Skeletal muscle tissue (tissue), 4 donors: Measurements from ENCODE around the gene IGSF8. TPM values are rescaled to one million over a fixed set of nuclear protein-coding genes. Genes with fewer than 3 reads are reported as not detected.
A peak's percentile ranks its signal among the peaks of the same experiment; 100 is the strongest.

Experiments
- H3K27ac ChIP-seq: one replicate; pipeline ENCODE4 v1.7.0; 2013; ENCODE audit warnings: mild to moderate bottlenecking, low read depth, low read length, inconsistent platforms
- H3K27me3 ChIP-seq, 3 donors: one replicate each; pipeline ENCODE4 v1.7.0; 2013; ENCODE audit warnings: low read length in 3 of 3; ENCODE audit not compliant: control insufficient read depth in 3 of 3, insufficient read depth in 3 of 3
- H3K36me3 ChIP-seq, 3 donors: one replicate each; pipeline ENCODE4 v1.7.0; 2013; ENCODE audit warnings: low read length in 3 of 3; ENCODE audit not compliant: control insufficient read depth in 3 of 3, insufficient read depth in 3 of 3
- H3K4me1 ChIP-seq, 3 donors: one replicate each; pipeline ENCODE4 v1.7.0; 2013; ENCODE audit warnings: low read length in 3 of 3, mild to moderate bottlenecking in 3 of 3; ENCODE audit not compliant: control insufficient read depth in 3 of 3, insufficient read depth in 3 of 3
- H3K4me3 ChIP-seq, 3 donors: one replicate each; pipeline ENCODE4 v1.7.0; 2013; ENCODE audit warnings: low read length in 3 of 3
- H3K9ac ChIP-seq, 3 donors: one replicate each; pipeline ENCODE4 v1.7.0; 2013; ENCODE audit warnings: low read length in 3 of 3, mild to moderate bottlenecking in 3 of 3, moderate library complexity in 2 of 3, low read depth in 1 of 3
- H3K9me3 ChIP-seq, 3 donors: one replicate each; pipeline ENCODE4 v1.7.0; 2013; ENCODE audit warnings: low read length in 3 of 3; ENCODE audit not compliant: control insufficient read depth in 3 of 3
- total RNA-seq: library from RNA; depleted of rRNA; stranded (reverse); fragments of >200 nt; gene quantifications from one replicate; pipeline ENCODE4 v1.2.3, GENCODE V29; 2014
- donor health status: Osteomylitis.

Gene IGSF8
- total RNA-seq, 1 donor from 2014 or later, result 11.5 TPM

GRCh38 chr1:160093069-160093395 is 5.4 kb downstream of the IGSF8 start:
- H3K36me3 ChIP-seq, result peaks cover 19 to 31% (median 26%) of the 10 kb centered on the region in 3 donors

GRCh38 chr1:160092366-160093068 is 5.9 kb downstream of the IGSF8 start:
- Histone ChIP-seq H3K27me3 (no peaks in the 10 kb centered on the region), H3K27ac (no peak overlapping the region), H3K4me1 (peaks cover 11 to 21% (median 16%) of the 10 kb centered on the region in 3 donors), H3K9me3 (no peaks in the 10 kb centered on the region), H3K9ac (no peak overlapping the region), H3K4me3 (no peak overlapping the region), H3K36me3 (peaks cover 19 to 31% (median 26%) of the 10 kb centered on the region in 3 donors)

More at GRCh38 chr1:160093069-160093395, 5.4 kb downstream of the IGSF8 start:
- Histone ChIP-seq H3K27ac (no peak overlapping the region), H3K9me3 (no peaks in the 10 kb centered on the region), H3K4me1 (peaks cover 16 to 26% (median 21%) of the 10 kb centered on the region in 3 donors), H3K9ac (no peak overlapping the region), H3K27me3 (no peaks in the 10 kb centered on the region), H3K4me3 (no peak overlapping the region)

GRCh38 chr1:160091666-160092223 is 6.7 kb downstream of the IGSF8 start:
- H3K27me3 ChIP-seq, result no peaks in the 10 kb centered on the region
- H3K4me3 ChIP-seq, result no peak overlapping the region
- peaks cover 19 to 31% (median 26%) of the 10 kb centered on the region in 3 donors for H3K36me3 ChIP-seq
- H3K9me3 ChIP-seq, result no peaks in the 10 kb centered on the region
- H3K27ac ChIP-seq, result no peak overlapping the region
- H3K9ac ChIP-seq, result no peak overlapping the region
- peaks cover 3 to 13% (median 8%) of the 10 kb centered on the region in 3 donors for H3K4me1 ChIP-seq

GRCh38 chr1:160090760-160091159 is 7.7 kb downstream of the IGSF8 start:
- Histone ChIP-seq H3K36me3 (peaks cover 19 to 31% (median 26%) of the 10 kb centered on the region in 3 donors), H3K4me3 (no peak overlapping the region), H3K9ac (no peak overlapping the region), H3K9me3 (no peaks in the 10 kb centered on the region), H3K4me1 (peaks cover 0 to 7% (median 6%) of the 10 kb centered on the region in 3 donors), H3K27me3 (no peaks in the 10 kb centered on the region), H3K27ac (no peak overlapping the region)

- no peaks in the 10 kb centered on the region for H3K27me3 ChIP-seq
- H3K9ac ChIP-seq, result no peak overlapping the region
- H3K27ac ChIP-seq, result no peak overlapping the region
- H3K36me3 ChIP-seq, result peaks cover 19 to 31% (median 22%) of the 10 kb centered on the region in 3 donors
- no peak overlapping the region for H3K4me3 ChIP-seq
- H3K9me3 ChIP-seq, result no peaks in the 10 kb centered on the region
- H3K4me1 ChIP-seq, result peaks cover 0 to 7% (median 5%) of the 10 kb centered on the region in 3 donors
Observed at GRCh38 chr1:160089883-160090282, 8.5 kb downstream of the IGSF8 start.

- no peak overlapping the region for H3K27ac ChIP-seq
Observed at GRCh38 chr1:160087118-160087662, 11.2 kb downstream of the IGSF8 start.

GRCh38 chr1:160086456-160086892 is 11.9 kb downstream of the IGSF8 start:
- peaks cover 2 to 15% (median 6%) of the 10 kb centered on the region in 3 donors for H3K36me3 ChIP-seq
- peaks cover 5 to 12% (median 7%) of the 10 kb centered on the region in 3 donors for H3K4me1 ChIP-seq
- H3K27ac ChIP-seq, result no peak overlapping the region
- H3K9ac ChIP-seq, result no peak overlapping the region
- no peak overlapping the region for H3K4me3 ChIP-seq
- peaks cover 11 to 19% (median 12%) of the 10 kb centered on the region in 3 donors for H3K27me3 ChIP-seq
- H3K9me3 ChIP-seq, result no peaks in the 10 kb centered on the region

More at GRCh38 chr1:160087118-160087662, 11.2 kb downstream of the IGSF8 start:
- Histone ChIP-seq H3K4me1 (peaks cover 5 to 12% (median 7%) of the 10 kb centered on the region in 3 donors), H3K27me3 (peaks cover 4 to 18% (median 11%) of the 10 kb centered on the region in 3 donors), H3K4me3 (no peak overlapping the region), H3K36me3 (peaks cover 7 to 22% (median 13%) of the 10 kb centered on the region in 3 donors), H3K9me3 (no peaks in the 10 kb centered on the region), H3K9ac (no peak overlapping the region)

- Histone ChIP-seq H3K27ac (no peak overlapping the region), H3K9me3 (no peaks in the 10 kb centered on the region), H3K36me3 (peaks cover 0 to 9% (median 4%) of the 10 kb centered on the region in 3 donors), H3K4me3 (no peak overlapping the region), H3K4me1 (peaks cover 5 to 12% (median 7%) of the 10 kb centered on the region in 3 donors), H3K27me3 (peaks cover 12 to 21% (median 17%) of the 10 kb centered on the region in 3 donors), H3K9ac (peak overlapping the region in 2 of 3 donors; percentile 19 to 47)
Observed at GRCh38 chr1:160085686-160086455, 12.5 kb downstream of the IGSF8 start.

- no peak overlapping the region for H3K27ac ChIP-seq
- peaks cover 14 to 23% (median 22%) of the 10 kb centered on the region in 3 donors for H3K27me3 ChIP-seq
- no peak overlapping the region for H3K4me3 ChIP-seq
- no peaks in the 10 kb centered on the region for H3K9me3 ChIP-seq
- no peaks in the 10 kb centered on the region for H3K36me3 ChIP-seq
- peaks cover 5 to 12% (median 7%) of the 10 kb centered on the region in 3 donors for H3K4me1 ChIP-seq
- H3K9ac ChIP-seq, result no peak overlapping the region
Observed at GRCh38 chr1:160084771-160085321, 13.6 kb downstream of the IGSF8 start.
